ENCODE results near the gene TRAF7. TPM values are rescaled to one million over a fixed set of nuclear protein-coding genes. Genes with fewer than 3 reads are reported as not detected.

The TRAF7 gene
- total RNA-seq, 1 donor from 2014 or later, result 70.4 TPM

- H3K27me3 Mint-ChIP-seq (ENCODE audit: insufficient read depth), result peaks cover 15% of the 10 kb centered on the region
- H3K4me3 Mint-ChIP-seq, result no peak overlapping the region
- H3K36me3 Mint-ChIP-seq (ENCODE audit: low read depth), result no peaks in the 10 kb centered on the region
- H3K9me3 Mint-ChIP-seq, result no peaks in the 10 kb centered on the region
- H3K4me1 Mint-ChIP-seq (ENCODE audit: low read depth), result no peaks in the 10 kb centered on the region
- no peak for DNase-seq (ENCODE audit: low spot score)
- no peak overlapping the region for H3K27ac Mint-ChIP-seq
- intact Hi-C loops (cut with micrococcal nuclease), result loop anchor here (10.0 kb wide), 1 partner anchor 235 kb away; the partner anchor contains the start of gene CCNF
These were observed 34.5 kb downstream of the TRAF7 start for GRCh38 chr16:2190002-2190658.

DNA sequence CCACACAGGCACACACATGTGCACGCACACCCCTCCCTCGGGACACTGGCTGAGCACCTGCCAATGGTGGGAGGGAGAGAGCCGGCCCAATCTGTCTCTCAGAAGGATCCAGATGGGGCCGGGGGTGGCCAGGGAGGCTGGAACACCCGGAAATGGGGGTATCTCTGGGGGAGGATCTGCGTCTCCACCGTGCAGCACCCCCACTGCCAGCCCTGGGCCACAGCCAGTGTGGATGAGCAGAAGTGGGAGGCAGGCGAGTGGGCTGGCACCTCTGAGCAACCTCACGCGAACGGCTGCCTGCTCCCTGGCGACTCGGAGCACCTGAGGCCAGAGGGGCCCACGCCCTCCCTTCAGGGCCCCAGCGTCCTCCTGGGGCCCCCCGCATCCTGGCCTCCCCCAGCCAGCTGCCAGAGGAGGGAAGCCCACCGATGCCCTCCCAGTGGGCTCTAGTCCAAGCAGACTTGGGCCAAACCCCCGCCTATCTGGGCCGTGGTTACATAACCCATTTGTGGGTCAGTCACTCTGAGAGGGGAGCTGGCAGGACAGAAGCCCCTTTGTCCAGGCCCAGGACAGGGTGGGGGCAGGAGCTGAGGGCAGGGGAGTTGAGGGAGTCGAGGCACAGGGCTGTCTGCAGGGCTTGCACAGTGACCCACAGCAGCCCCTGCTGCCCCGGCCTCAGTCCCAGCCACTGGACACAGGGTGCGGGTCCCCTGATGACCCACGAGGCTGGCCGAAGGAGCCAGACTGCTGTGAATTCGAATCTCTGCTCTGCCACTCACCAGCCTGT lies 35.3 kb downstream of the TRAF7 start:
- DNase-seq (ENCODE audit: low spot score), result no peak
- Mint-ChIP-seq H3K27me3 (ENCODE audit: insufficient read depth) (peaks cover 15% of the 10 kb centered on the region), H3K4me1 (ENCODE audit: low read depth) (no peaks in the 10 kb centered on the region), H3K9me3 (no peaks in the 10 kb centered on the region), H3K27ac (no peak overlapping the region), H3K36me3 (ENCODE audit: low read depth) (no peaks in the 10 kb centered on the region), H3K4me3 (no peak overlapping the region)
- intact Hi-C loops (cut with micrococcal nuclease), result loop anchor here (10.0 kb wide), 1 partner anchor 234 kb away; the partner anchor contains the start of gene CCNF

GRCh38 chr16:2191446-2191706 lies 35.8 kb downstream of the TRAF7 start:
- Mint-ChIP-seq H3K4me1 (ENCODE audit: low read depth) (no peaks in the 10 kb centered on the region), H3K4me3 (no peak overlapping the region), H3K36me3 (ENCODE audit: low read depth) (no peaks in the 10 kb centered on the region), H3K27ac (no peak overlapping the region), H3K9me3 (no peaks in the 10 kb centered on the region), H3K27me3 (ENCODE audit: insufficient read depth) (peaks cover 15% of the 10 kb centered on the region)
- no peak for DNase-seq (ENCODE audit: low spot score)
- intact Hi-C loops (cut with micrococcal nuclease), result loop anchor here (10.0 kb wide), 1 partner anchor 233 kb away; the partner anchor contains the start of gene CCNF

DNA sequence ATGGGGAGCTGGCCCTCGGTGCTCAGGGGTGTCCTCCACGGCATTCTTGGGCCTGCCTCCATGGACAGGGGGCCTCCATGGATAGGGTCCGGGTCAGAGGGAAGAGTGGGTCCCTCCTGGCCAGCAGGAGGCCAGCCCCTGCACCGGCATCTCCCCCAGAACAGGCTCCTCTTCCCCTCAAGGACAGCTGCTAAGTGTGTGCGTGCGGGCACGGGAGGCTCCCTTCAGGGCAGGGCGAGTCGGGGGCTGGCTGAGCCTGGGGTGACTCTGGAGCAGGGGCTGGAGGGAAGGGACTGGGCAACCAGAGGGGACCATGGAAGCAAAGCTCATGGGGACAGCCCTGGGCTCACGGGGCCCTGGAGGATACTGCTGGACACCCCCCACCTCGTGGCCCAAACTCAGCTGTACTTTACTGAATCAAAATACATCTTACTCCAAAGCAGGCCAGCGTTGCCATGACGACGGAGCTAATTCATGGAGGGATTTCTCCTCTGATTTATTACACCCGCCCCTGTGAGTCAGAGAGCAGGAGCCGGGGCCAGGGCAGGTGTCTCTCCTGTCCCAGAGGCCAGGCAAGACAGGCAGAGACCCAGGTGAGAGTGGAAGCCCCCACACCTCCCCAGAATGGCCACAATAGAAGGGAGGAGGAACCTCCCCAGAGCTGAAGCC lies 38.7 kb downstream of the TRAF7 start:
- Mint-ChIP-seq H3K36me3 (ENCODE audit: low read depth) (no peaks in the 10 kb centered on the region), H3K9me3 (no peaks in the 10 kb centered on the region), H3K27ac (no peak overlapping the region), H3K4me1 (ENCODE audit: low read depth) (no peaks in the 10 kb centered on the region), H3K4me3 (no peak overlapping the region), H3K27me3 (ENCODE audit: insufficient read depth) (peaks cover 32% of the 10 kb centered on the region)
- intact Hi-C loops (cut with micrococcal nuclease), result loop anchor here (2.0 to 10.0 kb wide), 2 partner anchors 57 to 231 kb away; partner anchors contain the start of genes CCNF and ECI1
- no peak for DNase-seq (ENCODE audit: low spot score)

GRCh38 chr16:2194852-2195321 lies 39.3 kb downstream of the TRAF7 start:
- DNase-seq (ENCODE audit: low spot score), result peak; percentile 25
- intact Hi-C loops (cut with micrococcal nuclease), result loop anchor here (1.0 to 10.0 kb wide), 4 partner anchors 56 to 306 kb away; partner anchors contain the start of genes CCNF and ECI1
- Mint-ChIP-seq H3K9me3 (no peaks in the 10 kb centered on the region), H3K4me3 (peak overlapping the region; percentile 15), H3K36me3 (ENCODE audit: low read depth) (no peaks in the 10 kb centered on the region), H3K4me1 (ENCODE audit: low read depth) (no peaks in the 10 kb centered on the region), H3K27me3 (ENCODE audit: insufficient read depth) (peaks cover 32% of the 10 kb centered on the region), H3K27ac (no peak overlapping the region)

GRCh38 chr16:2195322-2196161 lies 40.0 kb downstream of the TRAF7 start:
- Mint-ChIP-seq H3K4me3 (no peak overlapping the region), H3K36me3 (ENCODE audit: low read depth) (no peaks in the 10 kb centered on the region), H3K9me3 (no peaks in the 10 kb centered on the region), H3K4me1 (ENCODE audit: low read depth) (no peaks in the 10 kb centered on the region), H3K27ac (no peak overlapping the region), H3K27me3 (ENCODE audit: insufficient read depth) (peaks cover 33% of the 10 kb centered on the region)
- DNase-seq (ENCODE audit: low spot score), result no peak
- intact Hi-C loops (cut with micrococcal nuclease), result loop anchor here (1.0 to 10.0 kb wide), 4 partner anchors 55 to 306 kb away; partner anchors contain the start of genes CCNF and ECI1

DNA sequence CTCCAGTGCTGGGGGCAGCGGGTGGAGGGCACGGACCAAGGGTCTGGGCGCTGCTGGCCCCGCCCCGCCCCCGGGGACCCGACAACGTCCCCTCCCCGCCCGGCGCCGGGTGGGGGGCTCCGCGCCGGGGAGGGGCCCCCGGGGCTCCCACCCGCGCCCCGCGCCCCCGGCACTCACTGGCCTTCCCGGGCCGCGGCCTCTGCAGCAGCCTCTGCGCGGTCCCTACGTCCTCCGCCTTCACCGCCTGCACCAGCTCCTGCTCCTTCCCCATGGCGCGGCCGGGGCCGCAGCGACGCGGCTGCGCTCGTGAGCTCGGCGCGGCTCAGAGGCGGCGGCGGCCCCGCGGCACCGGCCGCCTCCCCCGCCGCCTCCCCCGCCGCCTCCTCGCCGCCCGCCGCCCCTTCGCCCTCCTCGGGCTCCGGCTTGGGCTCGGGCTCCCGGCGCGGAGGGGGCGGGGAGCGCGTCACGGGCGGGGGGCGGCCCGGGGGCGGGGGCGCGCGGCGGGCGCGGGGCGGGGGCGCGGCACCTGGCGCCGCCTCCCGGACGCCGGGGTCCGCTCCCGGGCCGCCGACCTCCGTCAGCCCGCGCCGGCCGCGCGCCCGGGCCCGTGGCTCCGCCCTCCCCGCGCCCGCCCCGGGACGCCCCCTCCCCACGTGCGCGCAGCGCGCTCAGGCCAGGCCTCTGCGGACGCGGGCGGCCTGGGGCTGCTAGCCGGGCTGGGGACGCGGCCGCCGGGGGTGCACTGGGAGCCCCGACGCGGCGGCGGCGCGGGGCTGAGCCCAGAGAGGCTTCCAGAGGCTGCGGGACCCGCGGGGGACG lies 40.8 kb downstream of the TRAF7 start, which contains the start of gene CASKIN1:
CASKIN1 (minus strand) TSS at position 444 of the 819 bp plus-strand sequence; CDS start at position 271, 173 bp downstream.
- Mint-ChIP-seq H3K9me3 (no peaks in the 10 kb centered on the region), H3K27me3 (ENCODE audit: insufficient read depth) (peaks cover 34% of the 10 kb centered on the region), H3K27ac (no peak within 1 kb of the TSS), H3K36me3 (ENCODE audit: low read depth) (no peaks in the 10 kb centered on the region), H3K4me3 (peak within 1 kb of the TSS; percentile 49), H3K4me1 (ENCODE audit: low read depth) (no peaks in the 10 kb centered on the region)
- no peak for DNase-seq (ENCODE audit: low spot score)
- intact Hi-C loops (cut with micrococcal nuclease), result loop anchor here (5.0 to 10.0 kb wide), 2 partner anchors 174 to 228 kb away; partner anchors contain the start of gene CCNF

- Mint-ChIP-seq H3K27ac (no peak overlapping the region), H3K36me3 (ENCODE audit: low read depth) (no peaks in the 10 kb centered on the region), H3K27me3 (ENCODE audit: insufficient read depth) (peaks cover 39% of the 10 kb centered on the region), H3K4me1 (ENCODE audit: low read depth) (no peaks in the 10 kb centered on the region), H3K4me3 (peak overlapping the region; percentile 49), H3K9me3 (no peaks in the 10 kb centered on the region)
- intact Hi-C loops (cut with micrococcal nuclease), result loop anchor here (5.0 to 10.0 kb wide), 2 partner anchors 175 to 228 kb away; partner anchors contain the start of gene CCNF
- DNase-seq (ENCODE audit: low spot score), result no peak
These were observed 41.5 kb downstream of the TRAF7 start for GRCh38 chr16:2196981-2197511.

DNA sequence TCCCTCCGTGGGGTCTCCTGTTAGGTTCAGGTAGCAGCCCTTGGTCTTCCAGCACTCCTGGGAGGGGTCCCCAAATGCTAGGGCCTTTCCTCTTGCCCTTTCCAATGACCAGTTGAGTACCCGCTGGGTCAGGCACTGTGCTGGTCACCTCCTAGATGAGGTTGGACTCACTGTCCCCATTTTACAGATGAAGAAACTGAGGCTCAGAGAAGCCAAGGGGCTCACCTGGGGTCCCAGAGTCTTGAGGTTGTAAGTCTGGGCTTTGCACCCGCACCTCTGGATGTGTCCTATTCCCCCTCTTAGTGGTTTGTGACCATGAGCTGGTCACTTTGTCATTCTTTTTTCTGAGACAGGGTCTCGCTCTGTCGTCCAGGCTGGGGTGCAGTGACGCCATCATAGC lies 42.2 kb downstream of the TRAF7 start:
- no peak overlapping the region for H3K27ac Mint-ChIP-seq
- no peak for DNase-seq (ENCODE audit: low spot score)
- H3K9me3 Mint-ChIP-seq, result no peaks in the 10 kb centered on the region
- H3K4me1 Mint-ChIP-seq (ENCODE audit: low read depth), result no peaks in the 10 kb centered on the region
- H3K36me3 Mint-ChIP-seq (ENCODE audit: low read depth), result no peaks in the 10 kb centered on the region
- H3K4me3 Mint-ChIP-seq, result peak overlapping the region; percentile 64
- intact Hi-C loops (cut with micrococcal nuclease), result loop anchor here (5.0 to 10.0 kb wide), 2 partner anchors 175 to 227 kb away; partner anchors contain the start of gene CCNF
- H3K27me3 Mint-ChIP-seq (ENCODE audit: insufficient read depth), result peaks cover 36% of the 10 kb centered on the region

DNA sequence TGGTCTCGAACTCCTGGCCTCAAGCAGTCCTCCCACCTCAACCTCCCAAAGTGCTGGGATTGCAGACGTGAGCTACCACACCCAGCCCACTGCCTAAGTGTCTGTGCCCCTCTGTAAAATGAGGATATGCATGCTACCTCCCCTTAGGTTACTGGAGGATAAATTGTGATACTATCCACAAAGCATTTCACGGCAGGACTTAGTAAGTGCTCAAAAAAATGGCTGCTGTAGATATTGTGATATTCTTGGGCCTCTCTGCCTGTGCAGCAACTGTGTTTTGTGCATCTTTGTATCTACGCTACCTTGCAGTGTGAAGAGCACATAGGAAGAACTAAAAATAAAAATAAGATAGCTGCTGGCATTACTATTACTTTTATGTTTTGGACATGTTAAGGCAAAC lies 42.7 kb downstream of the TRAF7 start:
- H3K4me3 Mint-ChIP-seq, result peak overlapping the region; percentile 64

GRCh38 chr16:2199095-2199494 lies 43.5 kb downstream of the TRAF7 start:
- DNase-seq (ENCODE audit: low spot score), result no peak
- Mint-ChIP-seq H3K4me1 (ENCODE audit: low read depth) (peaks cover 4% of the 10 kb centered on the region), H3K27me3 (ENCODE audit: insufficient read depth) (peaks cover 35% of the 10 kb centered on the region), H3K9me3 (no peaks in the 10 kb centered on the region), H3K4me3 (no peak overlapping the region), H3K27ac (no peak overlapping the region), H3K36me3 (ENCODE audit: low read depth) (no peaks in the 10 kb centered on the region)
- intact Hi-C loops (cut with micrococcal nuclease), result loop anchor here (5.0 to 10.0 kb wide), 2 partner anchors 177 to 226 kb away; partner anchors contain the start of gene CCNF

More for the DNA sequence above, 42.7 kb downstream of the TRAF7 start:
- Mint-ChIP-seq H3K4me1 (ENCODE audit: low read depth) (no peaks in the 10 kb centered on the region), H3K27ac (no peak overlapping the region), H3K36me3 (ENCODE audit: low read depth) (no peaks in the 10 kb centered on the region), H3K27me3 (ENCODE audit: insufficient read depth) (peaks cover 36% of the 10 kb centered on the region), H3K9me3 (no peaks in the 10 kb centered on the region)
- intact Hi-C loops (cut with micrococcal nuclease), result loop anchor here (5.0 to 10.0 kb wide), 2 partner anchors 176 to 227 kb away; partner anchors contain the start of gene CCNF
- DNase-seq (ENCODE audit: low spot score), result no peak
